ENCODE data around the gene AHRR.
"Not testable (repeated sequence)": the region's sequence is repeated elsewhere in the genome, so short reads cannot be mapped to it uniquely, and the experiment has no call there.

Gene AHRR

DNA sequence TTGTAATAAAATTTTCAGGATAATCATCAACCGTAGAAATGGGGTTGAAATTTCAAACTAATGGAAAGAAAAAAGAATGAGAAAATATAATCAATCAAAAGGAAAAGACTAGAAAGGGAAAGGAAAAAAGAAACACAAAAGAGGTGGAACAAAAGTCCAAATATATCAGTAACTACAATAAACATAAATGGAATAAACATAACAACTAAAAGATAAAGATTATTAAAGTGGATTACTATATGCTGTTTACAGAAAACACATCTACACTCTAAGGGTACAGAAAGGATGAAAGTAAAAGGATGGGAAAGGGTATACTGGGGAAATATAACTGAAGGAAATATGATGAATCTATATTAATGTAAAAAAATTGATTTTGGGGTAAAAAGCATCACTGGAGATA is 43.0 kb downstream of the AHRR start:
- no peak for DNase-seq (ENCODE audit: low read depth in 1 of 2, low spot score in 1 of 2)

DNA sequence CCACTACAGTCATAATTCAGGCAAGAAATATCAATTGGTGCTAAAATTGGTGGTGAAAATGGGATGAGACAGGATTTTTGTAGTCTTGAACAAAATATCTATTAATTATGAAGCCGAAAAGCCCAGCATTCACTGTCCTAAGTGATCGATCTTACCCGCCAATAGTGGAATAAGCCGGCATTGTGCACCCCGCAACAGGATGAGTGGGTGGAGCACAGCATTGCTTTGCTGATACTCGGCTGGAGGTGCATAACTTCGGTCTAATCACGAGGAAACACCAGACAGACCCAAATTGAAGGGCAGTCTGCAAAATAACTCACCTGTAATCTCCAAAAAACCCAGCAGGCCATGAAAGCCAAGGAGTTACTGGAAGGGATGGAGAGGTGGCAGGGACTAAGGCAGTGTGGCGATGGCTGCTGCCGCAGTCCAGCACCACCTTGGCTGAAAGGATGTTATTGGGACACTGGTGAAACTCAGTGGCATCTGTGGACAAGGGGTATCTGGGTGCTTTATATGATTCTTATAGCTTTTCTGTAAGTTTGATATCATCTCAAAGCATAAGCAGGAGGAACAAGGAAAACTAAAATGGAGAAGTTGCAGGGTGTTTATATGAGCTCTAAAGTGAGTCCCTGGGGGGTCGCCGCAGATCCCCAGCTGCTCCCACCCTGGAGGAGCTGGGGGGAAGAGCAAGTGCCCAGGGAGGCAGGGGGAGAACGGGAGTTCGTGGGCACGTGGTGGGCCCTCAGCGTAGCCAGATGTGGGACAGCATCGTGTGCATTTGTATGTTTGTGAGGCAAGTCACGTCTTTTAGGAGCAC is 45.2 kb downstream of the AHRR start:
- no peak for DNase-seq (ENCODE audit: low read depth in 1 of 2, low spot score in 1 of 2)

DNA sequence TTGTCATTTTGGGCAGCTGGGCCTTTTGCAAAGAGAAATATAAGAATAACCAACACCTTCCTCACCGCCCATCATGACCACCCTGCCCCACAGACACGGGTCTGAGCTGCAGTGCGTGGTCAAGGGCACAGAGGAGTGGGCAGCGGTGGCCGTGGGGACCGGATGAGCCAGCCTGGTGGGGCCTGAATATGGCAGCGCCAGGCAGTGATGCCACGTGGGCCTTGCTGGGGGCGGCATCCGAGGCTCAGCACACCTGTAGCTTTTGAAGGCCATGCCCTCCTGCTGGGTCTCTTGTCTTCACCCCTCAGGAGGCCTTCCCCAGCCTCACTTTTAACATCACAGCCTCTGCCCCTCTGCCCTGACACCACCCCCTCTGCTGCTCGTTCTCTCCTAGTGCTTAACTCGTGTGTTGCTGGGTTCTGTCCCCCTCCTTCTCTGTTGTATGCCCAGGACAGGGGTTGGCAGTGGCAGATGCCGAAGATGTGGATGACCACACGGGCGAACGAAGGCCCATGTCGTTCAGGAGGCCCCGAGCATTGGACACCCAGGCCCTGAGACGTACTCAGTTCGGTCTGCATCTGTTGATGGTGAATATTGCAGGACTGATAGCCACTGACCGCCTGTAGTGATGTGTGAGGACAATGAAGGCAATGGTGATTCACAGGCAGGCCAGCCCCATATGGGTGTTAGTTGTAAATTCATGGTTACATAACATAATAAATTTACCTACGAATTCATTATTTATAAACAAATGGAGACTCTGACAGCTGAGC is 46.0 kb downstream of the AHRR start:
- no peak for DNase-seq (ENCODE audit: low read depth in 1 of 2, low spot score in 1 of 2)

DNA sequence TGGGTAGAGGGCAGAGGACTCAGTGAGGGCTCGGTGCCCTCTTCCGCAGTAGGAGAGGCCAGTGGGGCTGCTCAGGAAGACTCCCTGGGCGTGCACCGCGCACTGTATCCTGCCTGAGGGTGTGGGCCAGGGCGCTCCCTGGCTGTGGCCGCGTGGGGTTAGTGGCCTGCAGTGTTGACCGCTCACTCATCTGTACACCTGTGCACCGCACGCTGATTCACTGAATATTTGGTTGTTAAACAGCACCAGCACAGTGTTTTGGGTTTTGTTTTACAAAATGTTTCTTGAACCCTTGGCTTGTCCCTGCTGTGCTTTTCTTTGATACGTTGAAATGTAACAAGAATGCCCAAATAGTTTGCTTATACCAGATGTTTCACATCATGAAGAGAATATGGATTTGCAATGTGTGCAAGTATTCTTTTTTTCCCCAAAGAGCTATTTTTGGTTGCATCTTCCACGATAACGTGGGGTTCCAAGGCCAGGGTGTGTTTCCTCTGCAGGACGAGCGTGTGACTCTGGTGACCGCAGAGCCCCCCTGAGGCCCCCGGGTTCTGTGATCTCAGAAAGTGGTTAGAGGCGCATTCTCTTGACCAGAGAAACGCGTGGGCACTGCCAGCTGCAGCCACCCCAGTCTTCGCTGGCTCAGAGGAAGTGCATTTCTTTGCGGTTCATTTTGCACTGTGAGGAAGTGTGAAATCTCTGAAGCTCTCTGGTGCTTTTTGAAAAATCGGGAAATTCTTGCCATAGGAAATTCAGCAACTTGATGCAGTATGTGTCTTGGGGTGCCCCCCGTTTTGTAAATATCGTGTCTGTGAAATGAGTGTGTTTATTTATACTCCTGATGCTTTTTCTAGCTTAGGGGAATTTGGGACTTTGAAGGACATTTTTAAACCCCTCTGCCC is 46.9 kb downstream of the AHRR start:
- no peak for DNase-seq (ENCODE audit: low read depth in 1 of 2, low spot score in 1 of 2)

DNA sequence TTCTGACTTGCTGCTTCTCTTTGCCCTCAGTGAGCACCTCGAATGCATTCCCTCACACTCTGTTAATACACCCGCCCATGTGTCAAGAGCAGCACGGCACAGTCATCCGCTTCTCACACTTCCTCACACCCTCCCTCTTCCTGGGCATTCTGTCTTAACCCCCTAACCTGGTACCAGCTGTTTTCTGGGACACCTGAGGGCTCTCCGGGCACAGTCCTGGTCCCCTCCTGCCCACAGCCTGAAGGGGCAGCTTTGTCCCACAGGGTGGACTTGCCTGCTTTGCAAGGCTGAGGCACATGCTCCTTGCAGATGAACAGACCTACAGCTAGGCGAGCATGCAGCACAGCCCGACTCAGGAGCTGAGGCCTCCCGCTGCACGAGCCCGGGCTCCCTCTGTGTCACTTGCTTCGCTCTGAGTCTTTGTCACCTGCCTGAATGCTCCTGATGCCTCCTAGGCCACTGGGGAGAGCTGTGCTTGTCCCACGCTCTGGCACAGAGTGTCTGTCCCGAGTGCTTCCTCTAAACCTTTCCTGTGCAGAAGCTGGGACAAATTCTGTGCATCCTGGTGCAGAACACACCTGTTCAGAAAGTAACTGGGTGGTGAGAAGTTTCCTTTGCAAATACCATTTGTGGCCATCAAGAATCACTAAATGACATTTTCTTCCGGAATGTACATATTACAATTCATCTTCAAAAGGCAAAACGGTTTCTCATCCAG is 47.8 kb downstream of the AHRR start:
- DNase-seq (ENCODE audit: low read depth in 1 of 2, low spot score in 1 of 2), result no peak

DNA sequence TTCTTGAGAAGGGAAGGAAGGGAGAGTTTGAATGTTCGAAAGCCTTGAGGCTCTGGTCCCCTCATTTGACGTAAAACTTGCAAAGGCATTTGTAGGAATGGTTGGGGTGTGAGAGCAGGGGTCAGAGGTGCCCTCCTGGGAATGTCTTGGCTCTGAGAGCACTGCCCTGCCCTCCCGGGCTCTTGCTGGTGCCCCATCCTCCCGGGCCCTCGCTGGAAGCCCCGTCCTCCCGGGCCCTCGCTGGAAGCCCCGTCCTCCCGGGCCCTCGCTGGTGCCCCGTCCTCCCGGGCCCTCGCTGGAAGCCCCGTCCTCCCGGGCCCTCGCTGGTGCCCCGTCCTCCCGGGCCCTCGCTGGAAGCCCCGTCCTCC is 48.3 kb downstream of the AHRR start:
- DNase-seq (ENCODE audit: low read depth in 1 of 2, low spot score in 1 of 2), result not testable (repeated sequence)

DNA sequence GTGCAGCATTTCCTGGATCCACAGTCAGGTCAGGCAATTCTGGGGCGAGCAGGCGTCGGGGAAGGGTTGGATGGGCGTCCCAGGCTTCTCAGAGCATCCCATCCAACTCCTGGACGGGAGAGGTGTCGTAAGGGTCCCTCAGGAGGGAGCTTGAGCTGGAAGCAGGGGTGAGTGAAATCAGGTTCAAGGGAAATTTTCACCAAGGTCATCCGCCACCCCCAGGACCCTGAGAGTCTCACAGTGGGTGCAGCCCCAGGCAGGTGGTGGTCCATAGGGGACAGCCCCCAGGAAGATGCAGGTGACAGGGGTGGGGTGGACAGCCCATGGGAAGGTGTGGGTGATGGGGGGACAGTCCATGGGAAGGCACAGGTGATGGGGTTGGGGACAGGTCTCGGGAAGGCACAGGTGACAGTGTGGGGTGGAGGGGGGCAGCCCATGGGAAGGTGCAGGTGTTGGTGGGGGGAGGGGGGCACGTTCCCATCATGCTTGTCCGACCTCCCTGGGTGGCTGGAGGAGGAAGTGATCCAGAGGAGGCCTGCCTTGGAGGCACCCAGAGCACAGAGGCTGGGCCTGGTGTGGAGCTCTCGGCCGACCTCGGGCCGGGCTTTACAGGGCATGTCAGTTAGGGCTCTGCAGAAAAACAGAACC is 48.9 kb downstream of the AHRR start:
- DNase-seq (ENCODE audit: low read depth in 1 of 2, low spot score in 1 of 2), result no peak

DNA sequence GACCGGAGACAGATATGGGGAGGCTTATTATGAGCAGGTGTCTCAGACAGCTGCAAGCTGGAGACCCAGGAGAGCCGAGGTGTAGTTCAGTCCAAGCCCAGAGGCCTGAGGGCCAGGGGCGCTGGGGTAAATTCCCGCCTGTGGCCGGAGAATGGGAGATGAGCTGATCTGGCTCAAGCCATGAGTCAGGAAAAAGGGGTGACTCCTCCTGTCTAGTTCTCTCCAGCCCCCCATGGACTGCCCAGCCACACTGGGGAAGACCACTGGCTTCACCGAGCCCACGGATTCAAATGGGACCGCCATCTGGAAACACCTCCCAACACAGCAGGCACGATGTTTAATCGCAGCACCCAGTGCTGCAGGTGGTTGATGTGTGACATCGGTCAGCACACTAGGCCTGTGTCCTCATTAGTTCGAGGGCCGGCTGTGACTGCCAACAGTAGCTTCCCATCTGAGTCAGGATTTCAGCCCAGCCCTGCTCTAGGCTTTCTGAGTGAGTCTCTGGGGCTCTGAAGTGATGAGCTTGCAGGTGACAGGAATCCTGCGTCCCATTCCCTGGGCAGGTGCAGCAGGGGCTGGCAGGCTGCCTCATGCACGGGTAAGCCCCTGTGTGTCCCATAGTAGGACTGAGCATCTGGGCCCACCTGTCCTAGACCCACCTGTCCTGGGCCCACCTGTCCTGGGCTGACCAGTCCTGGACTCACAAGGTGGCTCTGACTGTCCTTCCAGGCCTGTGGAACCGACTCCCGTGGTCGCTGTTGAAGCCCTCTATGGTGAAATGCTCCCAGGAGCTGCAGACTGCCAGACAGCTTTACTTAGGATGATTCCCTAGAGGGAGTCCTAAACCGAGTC is 49.7 kb downstream of the AHRR start:
- DNase-seq (ENCODE audit: low read depth in 1 of 2, low spot score in 1 of 2), result no peak

DNA sequence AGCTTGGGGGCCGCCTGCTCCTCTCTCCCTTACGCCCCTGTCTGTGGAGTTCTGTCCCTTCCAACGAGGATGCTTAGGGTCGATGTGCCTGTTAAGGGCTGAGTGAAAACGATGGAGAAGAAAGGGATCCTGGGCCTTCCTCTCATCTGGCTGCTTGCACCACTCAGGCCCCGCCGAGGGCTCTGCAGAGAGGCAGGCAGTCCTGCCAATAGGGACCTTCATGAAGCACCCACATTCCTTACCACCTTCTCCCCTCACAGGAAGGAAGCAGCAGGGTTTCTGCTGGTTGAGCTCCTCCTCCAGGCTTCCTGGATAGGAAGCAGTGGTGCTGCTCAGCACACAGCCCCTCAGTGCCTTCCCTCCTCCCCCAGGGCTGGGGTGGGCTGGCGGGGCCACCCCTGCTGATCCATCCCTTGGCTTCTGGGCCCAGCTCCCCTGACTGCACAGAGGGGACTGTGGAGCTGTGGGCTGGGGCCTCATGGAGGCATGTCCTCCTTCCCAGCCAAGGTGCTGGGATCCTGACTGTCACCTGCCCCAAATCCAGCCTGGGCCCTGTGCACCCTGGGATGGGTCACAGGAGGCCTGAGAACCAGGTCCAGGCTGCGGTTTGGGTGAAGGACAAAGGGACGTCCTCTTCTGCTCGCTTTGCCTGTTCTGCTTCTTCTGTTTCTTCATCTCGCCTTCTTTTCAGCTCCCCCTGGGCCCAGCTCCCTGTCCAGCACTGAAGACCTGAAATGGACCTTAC is 50.5 kb downstream of the AHRR start:
- DNase-seq (ENCODE audit: low read depth in 1 of 2, low spot score in 1 of 2), result no peak

DNA sequence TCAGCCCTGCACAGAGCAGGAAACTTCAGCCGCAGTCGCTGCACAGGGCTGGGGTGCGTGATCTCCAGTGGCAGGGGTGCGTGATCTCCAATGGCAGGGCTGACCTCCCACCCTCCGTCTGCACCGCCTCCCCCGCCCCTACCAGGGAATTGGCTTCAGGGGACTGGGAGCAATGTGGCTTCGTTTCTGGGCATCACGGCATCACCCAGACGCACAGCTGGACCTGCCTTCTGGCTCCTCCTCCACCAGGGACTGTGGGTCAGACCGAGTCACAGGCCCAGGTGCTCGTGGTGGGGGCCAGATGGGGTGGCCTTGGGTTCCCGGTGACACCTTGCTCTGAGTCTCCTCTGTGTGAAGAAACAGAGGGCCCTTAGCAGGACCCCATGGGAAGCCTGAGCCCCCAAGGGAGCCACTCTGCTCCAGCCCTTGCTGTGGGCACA is 51.1 kb downstream of the AHRR start:
- DNase-seq (ENCODE audit: low read depth in 1 of 2, low spot score in 1 of 2), result no peak

DNA sequence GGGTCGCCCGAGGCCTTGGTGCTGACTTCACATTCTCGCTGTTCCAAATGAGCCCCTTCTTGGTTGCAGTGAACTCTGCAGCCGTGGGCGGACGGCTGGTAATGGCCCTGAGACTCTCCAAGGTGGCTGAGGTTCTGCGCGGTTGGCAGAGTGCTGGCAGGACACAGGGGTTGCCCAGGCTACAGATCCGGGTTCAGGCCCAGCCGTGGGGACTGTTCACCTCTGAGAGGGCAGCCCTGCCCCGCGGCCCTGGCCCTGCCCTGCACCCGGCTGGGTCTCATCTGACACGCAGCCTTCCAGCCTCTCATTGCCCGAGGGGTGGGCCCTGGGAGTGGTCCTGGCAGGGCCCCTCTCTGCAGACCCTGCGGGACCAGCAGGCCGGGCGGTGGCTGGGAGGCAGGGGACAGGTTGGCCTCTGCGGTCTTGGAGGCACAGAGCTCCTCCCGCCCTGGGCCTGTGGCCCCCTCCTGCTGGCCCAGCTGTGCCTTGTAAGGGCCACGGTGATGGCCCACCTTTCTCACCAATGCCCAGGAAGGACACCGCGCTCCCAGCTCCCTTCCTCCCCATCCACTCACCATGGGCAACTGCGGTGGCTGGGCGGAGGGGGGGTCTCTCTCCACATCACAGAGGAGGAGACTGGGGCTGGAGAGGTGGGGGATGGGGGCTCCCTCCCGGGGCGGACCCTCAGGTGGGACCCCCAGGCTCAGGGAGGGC is 51.6 kb downstream of the AHRR start:
- no peak for DNase-seq (ENCODE audit: low read depth in 1 of 2, low spot score in 1 of 2)

DNA sequence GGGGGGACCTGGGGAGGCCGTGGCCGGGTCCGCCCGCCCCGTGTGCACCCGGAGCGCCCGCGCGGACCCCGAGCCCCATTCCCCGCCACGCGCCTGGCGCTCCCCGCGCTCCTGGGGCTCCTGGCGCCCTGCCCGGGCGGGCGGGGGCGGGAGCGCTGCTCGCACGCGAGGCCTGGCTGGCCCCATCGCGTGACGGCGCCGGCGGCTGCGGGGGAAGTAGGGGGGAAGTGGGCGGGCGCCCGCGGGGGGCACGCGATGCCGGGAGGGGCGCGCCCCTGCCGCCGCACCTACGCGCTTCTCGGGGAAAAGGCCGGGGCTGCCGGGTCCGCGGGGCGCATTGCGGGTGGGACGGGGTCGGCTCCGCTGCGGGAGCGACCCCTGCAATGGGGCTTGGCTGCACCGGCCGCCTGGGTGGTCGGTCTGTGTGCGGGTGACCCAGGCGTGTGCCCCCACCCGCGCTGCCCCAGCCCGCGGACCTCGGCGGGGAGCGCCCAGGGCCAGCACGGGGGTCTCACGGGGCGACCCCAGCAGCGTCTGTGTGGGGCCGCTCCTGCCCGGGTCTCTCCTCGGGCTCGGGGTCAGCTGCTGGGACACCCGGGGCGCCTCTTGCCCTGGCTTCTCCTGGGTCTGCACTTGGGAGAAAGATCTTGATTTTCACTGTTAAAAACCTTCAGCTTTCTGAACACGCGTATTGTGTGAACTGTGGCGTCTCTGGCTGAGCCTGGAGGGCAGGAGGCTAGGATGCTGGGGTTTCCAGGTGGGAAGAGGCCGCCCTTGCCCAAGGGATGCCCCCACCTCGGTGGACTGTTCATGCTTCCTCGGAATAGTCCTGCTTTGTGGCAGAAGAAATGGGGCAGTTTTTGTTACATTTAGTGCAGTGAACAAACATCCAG is 52.4 kb downstream of the AHRR start:
- peak; percentile 71 to 76 for DNase-seq (ENCODE audit: low read depth in 1 of 2, low spot score in 1 of 2)

DNA sequence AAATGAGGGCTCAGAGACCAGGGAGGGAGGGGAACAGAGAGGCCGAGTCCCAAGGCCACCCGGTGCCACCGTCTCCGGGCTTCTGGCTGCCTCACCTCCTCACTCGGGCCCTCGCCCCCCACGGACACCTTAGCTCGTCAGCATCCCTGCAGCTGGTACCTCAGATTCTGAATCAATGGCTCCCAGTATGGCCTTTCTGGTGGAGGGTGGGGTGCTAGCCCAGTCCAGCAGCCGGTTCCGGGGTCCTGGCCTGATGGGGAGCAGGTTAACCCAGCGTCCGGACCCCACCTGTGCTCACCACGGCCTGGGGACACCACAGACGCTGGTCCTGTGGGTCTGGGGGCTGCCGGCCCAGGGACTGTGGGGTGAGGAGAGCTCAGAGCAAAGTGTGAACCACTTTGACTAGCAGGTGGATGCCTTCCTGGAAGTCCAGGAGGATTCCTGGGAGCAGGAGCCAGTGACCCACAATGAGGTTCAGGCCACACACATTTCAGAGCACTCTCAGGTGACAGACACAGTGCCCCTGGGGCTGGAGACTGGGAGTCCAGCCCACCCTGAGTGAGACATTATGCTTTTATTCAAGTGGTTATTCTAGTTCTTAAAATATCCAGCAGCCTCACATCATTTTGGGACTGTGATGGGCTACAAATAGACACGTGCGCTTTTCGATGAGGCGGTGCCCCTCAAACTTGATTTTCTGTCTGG is 53.3 kb downstream of the AHRR start:
- no peak for DNase-seq (ENCODE audit: low read depth in 1 of 2, low spot score in 1 of 2)

DNA sequence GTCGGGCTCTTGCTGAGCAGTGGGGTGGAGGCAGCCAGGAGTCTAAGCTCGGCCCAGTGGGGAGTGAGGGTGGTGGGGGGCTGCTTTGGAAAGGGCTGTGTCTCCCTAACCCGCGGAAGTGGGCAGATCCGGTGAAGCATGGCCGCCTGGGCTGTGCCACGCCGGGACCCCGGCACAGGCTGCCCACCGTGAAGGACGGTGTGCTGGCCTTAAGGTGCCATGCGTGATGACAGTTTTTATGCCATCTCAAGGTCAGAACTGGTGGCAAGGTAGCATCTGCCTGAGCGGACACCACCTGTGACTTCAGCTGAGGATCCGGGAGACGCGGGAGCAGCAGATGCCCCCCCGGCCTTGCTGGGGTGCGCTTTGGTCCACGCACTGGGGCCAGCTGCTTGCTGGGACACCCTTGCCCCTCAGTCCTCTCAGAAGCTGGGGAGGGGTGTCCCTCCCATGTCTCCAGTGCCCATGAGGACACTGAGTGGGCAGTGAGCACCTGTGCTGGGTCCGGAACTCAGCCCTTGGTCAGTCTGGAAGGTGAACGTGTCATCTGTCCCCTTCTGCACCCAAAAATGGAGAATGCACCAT is 53.9 kb downstream of the AHRR start:
- DNase-seq (ENCODE audit: low read depth in 1 of 2, low spot score in 1 of 2), result no peak

DNA sequence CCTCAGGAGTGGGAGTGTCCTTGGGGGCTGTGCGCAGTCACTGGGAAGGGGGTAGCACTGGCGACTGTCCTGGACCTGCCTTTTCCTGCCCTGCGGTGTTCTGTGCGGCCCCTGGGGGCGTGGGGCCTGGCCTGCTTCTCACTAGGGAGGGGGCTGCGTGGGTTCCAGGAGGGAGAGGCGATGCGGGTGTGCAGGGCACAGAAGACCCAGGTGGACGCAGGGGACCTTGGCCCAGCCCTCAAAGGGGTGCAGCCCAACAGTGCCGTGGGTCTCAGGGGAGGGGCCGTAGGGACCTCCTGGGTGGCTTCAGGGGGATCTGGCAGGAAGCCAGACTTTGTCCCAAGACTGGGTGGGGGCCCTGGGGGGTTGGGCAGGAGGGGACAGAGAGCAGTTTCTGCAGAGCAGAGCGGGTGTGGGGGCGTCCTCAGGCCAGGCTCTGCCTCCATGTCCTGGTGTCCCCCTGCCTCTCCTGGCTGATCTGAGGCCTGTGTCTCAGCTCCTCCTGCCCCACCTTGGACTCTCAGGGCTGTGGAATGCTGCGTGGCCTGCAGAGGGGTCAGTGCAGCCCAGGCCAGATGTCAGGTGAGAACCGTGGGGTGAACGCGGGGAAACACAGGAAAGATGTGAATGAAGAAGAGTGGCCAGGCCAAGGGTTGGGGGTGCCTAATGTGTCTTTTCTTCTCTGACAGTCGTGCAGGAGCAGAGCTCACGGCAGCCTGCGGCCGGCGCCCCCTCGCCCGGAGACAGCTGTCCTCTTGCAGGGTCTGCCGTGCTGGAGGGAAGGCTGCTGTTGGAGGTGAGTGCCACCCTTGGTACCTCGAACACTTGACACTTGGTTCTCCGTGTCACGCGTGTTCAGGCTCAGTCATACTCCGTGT is 54.6 kb downstream of the AHRR start:
- no peak for DNase-seq (ENCODE audit: low read depth in 1 of 2, low spot score in 1 of 2)

All from activated CD4-positive, alpha-beta T cell treated with anti-CD3 and anti-CD28 coated beads, Interleukin-2, amount 50 U/mL, for 24 hours (primary cell).